Colon (tissue), 2 donors: ENCODE measurements around the gene LENG9.
"Not testable (repeated sequence)": the region's sequence is repeated elsewhere in the genome, so short reads cannot be mapped to it uniquely, and the experiment has no call there.

Source experiments
- FAIRE-seq: peaks from 2 replicates; lab custom pipeline; 2012; peaks lifted over from hg19 to GRCh38; lab: Jason Lieb, UNC
- donor health status: control.
- donor health status: control.

LENG9 gene

DNA sequence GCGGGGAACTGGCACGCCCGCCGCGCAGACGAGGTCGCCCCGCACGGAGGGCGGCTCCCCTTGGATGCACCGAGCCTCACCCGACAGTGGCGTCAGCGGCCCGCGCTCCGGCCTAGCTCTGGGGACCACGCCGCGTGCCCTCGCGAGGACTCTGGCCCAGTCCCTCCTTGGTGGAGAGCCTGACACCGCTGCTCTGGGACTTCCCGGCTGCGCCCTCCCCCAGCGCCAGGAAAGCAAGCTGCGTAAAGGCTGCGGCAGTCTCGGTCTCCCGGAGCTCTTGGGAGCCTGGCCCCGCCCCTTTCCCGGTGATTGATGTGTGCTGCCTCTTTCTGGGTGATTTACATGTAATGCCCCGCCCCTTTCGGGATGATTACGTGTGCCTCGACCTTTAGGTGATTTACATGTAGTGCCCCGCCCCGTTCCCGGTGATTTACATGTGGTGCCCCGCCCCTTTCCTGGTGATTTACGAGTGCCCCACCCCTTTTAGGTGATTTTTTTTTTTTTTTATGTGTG lies at the start of gene LENG9:
Gene LENG9 (minus strand): TSS at position 248 of the 513 bp plus-strand sequence. CDS start 252 bp downstream, outside the sequence.
- FAIRE-seq, result no peak

DNA sequence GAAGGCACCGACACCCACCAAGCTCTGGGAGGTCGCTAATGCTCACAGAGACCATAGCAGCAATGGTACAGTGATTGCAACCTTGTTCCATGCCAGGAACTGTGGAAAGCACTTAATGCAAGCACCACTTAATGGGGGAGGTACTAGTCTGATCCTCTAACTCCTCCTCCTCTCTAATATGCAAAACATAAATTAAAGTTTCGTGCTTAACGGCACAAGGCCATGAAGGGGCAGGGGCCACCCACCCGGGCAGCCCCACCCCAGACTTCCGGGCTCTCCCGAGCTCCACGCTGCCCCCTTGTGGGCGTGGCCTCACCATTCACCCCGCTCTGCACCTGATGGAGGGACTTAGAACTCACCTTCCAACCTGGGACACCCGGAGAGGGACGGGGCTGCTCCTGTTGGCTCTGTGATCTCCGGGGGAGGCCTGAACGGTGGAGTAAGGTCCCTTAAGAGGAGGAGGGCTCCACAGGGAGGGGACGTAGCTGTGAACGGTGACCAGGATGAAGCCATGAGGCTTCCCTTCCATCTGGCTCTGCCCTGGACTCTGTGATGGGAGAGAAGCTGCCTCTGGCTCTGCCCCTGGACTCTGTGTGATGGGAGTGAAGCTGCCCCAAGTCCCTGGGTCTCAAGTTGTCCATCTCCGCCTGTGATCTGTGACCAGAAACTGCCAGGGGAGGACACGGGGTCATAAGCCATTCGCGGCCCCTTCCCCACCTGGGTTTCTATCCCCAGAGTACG lies 45.8 kb upstream of the LENG9 start:
- FAIRE-seq, result not testable (repeated sequence)

DNA sequence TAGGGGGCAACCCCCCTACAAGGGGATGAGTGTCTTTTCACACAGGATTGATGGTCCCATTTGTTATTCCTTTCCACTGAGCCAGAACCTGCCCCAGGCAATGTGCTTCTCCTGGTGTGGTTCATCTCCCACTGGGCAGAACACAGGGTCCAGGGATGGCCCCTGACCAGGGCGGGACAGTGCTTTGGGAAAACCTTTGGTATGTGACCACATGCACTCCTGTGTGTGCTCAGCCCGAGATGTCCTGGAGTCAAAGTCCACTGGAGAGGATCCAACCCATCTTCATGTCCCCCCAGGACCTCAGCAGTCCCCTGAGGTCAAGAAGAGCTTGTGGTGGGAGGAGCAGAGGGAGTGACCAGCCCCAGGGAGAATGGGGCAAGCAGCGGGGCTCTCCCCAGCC lies 44.9 kb upstream of the LENG9 start:
- not testable (repeated sequence) for FAIRE-seq

DNA sequence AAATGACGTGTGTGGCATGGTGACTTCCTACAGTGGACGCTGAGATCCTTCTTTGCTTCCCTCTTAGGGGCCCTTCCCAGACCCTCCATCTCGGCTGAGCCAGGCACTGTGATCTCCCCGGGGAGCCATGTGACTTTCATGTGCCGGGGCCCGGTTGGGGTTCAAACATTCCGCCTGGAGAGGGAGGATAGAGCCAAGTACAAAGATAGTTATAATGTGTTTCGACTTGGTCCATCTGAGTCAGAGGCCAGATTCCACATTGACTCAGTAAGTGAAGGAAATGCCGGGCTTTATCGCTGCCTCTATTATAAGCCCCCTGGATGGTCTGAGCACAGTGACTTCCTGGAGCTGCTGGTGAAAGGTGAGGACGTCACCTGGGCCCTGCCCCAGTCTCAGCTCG lies 44.2 kb upstream of the LENG9 start:
- no peak for FAIRE-seq

DNA sequence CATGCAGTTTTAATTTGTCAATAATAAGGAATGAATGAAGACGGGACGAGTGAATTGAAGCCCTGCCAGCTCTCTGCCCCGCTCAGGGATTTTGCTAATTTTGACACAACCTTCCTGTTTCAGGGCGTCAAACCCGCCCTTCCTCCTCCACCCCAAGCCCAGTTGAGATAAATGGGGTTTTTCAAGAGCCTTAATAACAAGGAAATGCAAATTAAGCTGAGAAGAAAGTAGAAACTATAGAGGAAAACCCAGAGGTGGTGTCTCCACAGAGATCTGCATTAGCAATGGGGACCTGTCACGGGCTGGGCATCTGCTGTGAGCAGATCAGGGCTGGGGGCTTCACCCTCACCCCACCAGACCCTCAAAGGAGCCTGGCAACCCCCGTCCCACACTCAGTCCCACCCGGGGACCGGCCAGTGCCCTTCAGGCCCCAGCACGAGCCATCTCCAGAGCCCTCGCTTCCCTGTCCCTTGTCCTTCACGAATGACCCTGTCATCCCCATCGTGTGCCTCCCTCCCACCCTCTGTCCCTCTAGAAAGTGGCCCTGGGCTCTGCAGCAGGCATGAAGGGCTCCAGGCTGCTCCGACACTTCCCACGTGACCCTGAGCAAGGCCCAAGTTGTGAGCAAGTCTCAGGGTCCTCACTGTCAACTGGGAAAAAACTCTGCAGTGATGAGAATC lies 43.6 kb upstream of the LENG9 start:
- not testable (repeated sequence) for FAIRE-seq

DNA sequence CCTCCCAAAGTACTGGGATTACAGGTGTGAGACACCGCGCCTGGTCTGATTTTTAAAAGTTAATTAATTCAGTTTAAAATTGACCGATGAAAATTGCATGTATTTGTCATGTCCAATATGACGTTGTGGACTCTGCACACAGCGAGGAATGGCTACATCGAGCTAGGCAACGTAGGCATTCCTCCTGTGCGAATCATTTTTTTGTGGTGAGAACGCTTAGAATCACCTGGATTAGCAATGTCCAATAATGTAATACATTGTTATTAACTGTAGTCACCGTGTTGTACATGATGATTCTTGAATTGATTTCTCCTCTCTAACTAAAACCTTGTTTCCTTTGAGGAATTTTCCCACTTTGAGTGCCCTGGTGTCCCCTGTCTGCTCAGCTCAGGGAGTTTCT lies 42.5 kb upstream of the LENG9 start:
- FAIRE-seq, result no peak

DNA sequence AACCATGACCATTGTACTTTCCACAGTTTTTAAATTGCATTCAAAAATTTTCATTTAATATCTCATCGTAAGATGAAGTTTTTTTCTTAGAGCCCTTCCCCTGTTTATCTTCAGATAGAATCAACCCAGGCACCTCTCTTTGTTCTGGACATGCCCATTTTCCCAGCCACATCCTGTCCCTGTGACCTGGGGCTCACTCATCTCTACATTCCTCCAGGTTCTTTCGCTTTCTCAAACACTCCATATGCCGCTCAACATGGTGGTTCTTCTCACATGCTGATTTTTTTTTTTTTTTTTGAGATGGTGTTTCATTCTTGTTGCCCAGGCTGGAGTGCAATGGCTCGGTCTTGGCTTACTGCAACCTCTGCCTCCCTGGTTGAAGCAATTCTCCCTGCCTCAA lies 42.0 kb upstream of the LENG9 start:
- FAIRE-seq, result not testable (repeated sequence)

DNA sequence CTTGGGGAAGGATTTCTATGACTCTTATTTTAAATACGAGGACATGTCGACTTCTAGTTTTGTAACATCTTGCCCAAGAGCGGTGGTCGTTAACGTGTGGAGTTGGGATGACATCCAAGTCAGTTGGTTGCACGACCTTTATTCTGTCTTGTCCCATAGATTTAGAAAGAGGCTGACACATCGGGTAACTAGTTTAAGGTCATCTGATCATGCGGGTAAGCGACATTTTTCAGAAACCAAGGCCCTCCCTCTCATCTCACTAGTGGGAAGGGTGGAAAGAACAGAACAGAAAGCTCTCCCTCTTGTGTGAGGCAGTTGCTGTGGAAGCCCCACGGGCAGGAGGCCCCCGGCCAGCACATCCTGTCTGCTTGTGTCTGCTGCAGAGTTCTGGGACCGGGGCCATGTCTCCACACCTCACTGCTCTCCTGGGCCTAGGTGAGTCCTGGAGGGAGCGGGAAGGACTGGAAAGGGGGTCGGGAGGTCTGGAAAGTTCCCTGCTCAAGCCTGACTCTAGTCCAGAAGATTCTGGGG lies 39.0 kb upstream of the LENG9 start, which contains the start of gene LAIR2:
Gene LAIR2 (plus strand): TSS at position 314 of the 531 bp plus-strand sequence. CDS start 88 bp downstream, at position 402.
- no peak for FAIRE-seq

DNA sequence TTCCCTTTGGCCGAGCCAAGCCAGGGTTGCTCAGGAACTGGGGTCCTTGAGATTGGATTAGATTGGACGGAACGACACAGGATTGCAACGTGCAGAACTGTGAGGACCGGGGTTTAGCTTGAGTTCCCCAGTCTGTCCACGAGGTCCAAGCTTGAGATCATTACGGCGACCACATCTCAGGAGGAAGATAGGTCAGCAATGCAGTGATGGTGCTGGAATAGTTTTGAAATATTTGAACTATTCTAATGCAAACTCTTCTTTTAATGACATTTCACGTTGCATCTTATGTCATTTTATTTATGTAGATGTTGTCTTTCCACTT lies 34.8 kb upstream of the LENG9 start:
- not testable (repeated sequence) for FAIRE-seq

DNA sequence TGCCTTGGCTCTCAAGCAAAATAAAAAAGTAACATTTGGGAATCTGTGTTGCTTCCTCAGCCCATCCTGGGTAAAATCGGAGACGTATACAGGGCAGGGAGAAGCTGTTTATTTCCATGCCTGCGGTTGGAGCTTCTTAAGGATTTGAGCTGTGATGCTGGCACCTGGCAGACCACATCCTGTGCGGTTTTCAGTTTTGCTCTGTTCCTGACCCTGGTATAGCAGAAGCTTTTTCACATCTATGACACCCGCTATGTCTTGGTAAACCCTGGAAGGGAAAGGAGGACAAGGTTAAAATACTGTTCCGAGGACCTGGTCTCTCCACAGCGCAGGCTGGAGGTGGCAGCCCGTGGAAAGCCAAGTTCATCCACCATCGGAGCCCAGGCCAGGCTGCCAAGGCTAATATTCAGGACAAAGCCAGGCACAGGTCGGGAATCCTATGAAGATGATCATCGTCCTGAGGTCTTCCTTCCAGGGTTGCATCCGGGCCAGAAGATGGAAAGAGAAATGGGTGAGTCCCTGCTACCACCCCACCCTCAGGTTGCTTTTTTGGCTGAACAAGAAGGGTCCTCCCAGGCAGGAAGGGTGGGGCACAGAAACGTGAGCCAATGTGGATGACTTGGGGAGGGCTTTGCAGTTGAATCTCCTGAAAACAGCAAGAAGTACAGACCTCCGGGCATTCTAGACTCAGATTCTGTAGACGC lies 34.3 kb upstream of the LENG9 start:
- FAIRE-seq, result not testable (repeated sequence)

DNA sequence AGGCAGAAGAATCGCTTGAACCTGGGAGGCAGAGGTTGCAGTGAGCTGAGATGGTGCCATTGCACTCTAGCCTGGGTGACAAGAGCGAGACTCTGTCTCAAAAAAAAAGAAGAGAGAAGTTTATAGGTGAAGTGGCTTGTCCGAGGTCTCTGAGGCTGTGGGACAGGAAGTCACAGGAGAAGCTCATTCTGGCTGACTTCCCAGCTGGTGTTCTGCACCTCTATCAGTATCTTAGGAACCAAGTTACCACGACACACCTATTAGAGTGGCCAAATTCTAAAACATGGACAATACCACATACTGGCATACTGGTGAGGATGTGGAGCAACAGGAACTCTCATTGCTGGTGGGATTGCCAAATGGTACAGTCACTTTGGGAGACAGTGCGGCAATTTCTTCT lies 31.7 kb upstream of the LENG9 start:
- FAIRE-seq, result not testable (repeated sequence)

DNA sequence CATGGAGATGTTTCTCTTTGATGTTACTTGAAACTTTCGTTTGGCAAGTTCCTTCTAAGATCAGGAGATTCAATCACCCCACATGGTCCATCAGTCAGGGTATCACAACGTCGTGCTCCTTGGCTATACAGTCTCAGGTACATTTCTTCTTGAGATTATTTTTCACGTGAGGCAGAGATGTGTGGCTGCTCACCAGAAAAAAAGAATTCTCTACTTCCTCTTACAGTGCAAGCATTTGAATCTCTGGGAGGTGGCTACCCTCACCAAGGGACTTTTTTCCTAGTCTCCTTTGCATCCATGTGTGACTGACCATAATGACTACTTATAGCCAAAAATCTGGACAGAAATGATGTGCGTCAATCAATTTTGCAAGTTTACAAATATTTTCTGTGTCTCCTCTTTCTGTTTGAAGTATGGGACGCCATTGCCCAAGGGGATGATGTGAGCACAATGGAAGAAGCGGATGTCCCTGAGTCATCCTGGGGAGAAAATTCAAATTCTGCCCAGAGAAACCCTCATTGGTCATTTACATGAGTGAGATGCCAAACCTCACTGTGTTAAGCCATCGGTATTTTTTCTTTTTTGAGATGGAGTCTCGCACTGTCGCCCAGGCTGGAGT lies 30.5 kb upstream of the LENG9 start:
- no peak for FAIRE-seq

DNA sequence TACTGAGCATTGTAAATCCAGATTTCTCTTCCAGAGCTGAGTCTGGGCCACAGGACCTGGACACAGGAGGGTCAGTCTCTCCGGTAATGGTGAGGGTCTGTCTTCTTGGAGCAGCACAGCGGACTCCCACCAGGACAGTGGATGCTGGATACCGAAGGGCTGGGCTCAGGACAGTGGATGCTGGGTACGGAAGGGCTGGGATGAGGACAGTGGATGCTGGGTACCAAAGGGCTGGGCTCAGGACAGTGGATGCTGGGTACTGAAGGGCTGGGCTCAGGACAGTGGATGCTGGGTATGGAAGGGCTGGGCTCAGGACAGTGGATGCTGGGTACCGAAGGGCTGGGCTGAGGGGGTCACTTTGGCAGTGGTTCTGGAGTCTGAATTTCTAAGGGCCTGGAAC lies 29.5 kb upstream of the LENG9 start:
- FAIRE-seq, result not testable (repeated sequence)

DNA sequence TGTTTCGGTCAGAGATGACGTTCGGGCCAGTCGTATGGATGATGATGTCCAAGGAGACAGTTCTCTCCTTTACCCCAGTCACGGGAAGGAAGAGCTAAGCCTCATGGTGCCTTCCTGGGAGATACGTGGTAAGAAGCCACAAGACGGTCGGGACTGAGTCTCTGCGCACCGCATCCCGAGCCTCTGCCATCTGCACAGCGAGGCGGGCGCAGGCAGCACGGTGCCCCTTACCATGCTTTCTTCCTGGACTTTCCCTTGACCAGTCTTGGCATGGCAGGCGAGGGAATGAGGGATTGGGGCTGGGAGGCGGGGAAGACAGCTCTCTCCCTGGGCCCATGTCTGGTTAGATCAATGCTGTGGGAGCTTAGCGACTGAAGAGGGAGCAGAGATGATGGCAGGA lies 29.0 kb upstream of the LENG9 start:
- no peak for FAIRE-seq

DNA sequence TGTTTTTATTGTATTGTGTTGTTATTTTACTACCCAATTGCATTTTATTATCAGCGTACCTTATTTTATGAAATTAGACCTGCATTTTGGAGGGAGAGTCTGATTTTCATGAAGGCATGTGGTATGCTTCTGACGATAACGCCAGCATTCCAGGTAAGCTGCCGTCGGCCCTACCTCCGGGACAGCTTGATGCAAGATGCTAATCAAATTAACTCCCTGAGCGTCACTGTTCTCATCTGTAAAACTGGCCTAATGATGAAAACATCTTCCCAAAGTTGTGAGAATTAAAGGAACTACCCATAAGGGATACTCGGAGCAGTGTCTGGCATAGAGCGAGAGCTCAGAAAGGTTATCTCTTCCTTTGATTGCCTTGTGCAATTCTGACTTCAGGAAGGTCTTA lies 26.2 kb upstream of the LENG9 start:
- FAIRE-seq, result no peak

DNA sequence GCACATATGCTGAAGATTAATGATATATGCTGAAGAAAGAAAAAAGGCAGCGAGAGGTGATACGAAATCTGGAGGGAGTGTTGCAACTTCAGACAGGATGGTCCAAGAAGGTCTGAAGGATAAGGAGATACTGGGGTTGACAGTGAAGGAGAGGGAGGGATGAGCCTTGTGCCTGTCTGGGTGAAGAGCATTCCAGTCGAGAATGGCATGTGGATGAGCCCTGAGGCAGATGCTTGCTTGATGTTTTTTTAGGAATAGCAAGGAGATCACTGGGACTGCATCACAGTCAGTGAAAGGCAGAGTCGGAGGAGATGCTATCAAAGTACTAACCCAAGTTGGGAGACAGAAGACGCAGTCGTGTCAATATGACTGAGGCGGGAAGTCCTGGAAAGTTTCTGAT lies 25.8 kb upstream of the LENG9 start:
- no peak for FAIRE-seq

DNA sequence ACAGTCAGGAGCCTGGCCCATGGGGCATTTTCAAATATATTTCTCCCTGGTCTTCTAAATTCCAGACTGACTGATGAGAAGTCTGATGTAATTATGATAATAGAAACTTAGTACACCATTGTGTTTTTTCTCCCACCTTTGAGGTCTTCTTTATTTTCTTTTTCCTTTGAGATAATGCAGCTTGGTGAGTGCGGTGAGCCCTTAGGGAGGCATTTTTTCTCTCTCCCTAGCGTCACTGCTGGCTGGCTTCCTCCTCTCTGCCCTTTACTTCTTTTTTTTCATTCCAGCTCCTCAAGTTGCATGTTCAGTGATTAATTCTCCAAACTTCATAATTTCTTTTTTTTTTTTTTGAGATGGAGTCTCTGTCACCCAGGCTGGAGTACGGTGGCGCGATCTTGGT lies 22.3 kb upstream of the LENG9 start:
- FAIRE-seq, result no peak

DNA sequence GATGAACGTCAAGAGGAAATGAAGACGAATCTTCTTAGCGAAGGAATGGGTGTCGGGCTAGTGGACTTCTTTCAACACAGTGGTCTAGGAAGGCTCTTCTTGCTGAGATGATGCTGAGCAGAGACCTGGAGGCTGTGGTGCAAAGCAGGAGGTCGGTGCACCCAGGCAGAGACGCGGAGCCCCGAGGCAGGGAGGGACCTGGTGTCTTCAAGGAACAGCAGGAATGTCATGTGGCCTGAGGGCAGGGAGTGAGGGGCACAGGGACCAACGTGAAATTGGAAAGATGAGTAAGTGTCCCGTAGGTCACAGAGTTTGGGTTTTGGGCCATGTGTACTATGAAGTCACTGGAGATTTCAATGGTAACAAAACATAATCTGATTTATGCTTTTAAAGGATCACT lies 20.9 kb upstream of the LENG9 start:
- no peak for FAIRE-seq

DNA sequence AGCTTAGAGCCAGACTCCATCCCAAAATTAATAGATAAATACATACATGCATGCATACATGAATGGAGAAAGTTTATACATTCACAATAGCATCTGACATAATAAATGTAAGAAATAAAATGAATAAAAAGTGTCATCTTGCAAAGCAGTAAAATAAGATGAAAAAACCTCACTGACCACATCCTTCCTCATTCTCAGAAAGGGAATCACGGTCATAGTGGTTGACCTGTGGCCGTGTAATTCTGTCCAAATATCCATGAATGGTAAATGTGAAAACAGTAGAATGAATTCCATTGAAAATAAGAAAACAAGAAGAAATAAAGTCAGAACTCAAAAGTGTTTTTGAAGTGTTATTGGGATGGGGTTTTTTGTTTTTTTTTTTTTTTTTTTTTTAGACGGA lies 19.3 kb upstream of the LENG9 start:
- FAIRE-seq, result no peak

DNA sequence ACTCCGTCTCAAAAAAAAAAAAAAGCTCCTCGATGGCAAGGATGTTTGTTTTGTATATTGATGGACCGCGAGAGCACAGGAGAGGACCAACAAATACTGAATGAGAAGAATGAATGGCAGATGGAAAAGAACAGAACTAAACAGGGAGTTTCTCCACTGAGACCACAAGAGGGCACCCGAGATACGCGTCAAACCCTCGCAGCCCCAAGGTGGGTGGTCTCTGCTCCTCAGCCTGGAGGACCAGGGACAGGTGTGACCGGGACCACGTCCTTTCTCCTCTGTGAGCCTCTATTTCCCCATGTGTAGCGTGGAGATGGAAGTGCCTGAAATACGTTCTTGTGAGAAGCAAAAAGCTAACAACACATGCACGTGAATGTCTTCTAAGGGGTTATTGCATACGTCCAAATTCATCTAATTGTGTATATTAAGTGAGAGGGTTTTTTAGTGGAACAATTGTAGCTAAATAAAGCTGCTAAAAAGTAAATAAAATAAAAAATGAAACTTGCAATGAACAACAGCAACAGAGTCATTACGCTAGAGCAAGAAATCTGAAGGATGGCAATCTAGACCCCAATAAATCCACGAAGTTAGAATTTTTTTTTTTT lies 17.9 kb upstream of the LENG9 start:
- FAIRE-seq, result no peak

DNA sequence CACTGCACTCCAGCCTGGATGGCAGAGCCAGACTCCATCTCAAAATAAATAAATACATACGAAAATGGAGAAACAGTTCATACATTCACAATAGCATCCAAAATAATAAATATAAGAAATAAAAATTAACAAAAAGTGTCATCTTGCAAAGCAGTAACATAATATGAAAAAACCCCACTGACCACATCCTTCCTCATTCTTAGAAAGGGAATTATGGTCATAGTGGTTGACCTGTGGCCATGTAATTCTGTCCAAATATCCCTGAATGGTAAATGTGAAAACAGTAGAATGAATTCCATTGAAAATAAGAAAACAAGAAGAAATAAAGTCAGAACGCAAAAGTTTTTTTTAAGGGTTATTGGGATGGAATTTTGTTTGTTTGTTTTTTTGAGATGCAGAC lies 16.5 kb upstream of the LENG9 start:
- FAIRE-seq, result no peak
